HG03558 (cell line): Measurements from ENCODE around the gene CEP250.
"Not testable (repeated sequence)": the region's sequence is repeated elsewhere in the genome, so short reads cannot be mapped to it uniquely, and the experiment has no call there.

Experiments used
- ATAC-seq: cut with Tn5 transposase; IDR thresholded peaks from one replicate; pipeline ENCODE4 v1.9.1; 2021; ENCODE audit warnings: moderate number of reproducible peaks; ENCODE audit not compliant: unreplicated experiment; ENCODE audit errors: extremely low read depth

Gene CEP250

DNA sequence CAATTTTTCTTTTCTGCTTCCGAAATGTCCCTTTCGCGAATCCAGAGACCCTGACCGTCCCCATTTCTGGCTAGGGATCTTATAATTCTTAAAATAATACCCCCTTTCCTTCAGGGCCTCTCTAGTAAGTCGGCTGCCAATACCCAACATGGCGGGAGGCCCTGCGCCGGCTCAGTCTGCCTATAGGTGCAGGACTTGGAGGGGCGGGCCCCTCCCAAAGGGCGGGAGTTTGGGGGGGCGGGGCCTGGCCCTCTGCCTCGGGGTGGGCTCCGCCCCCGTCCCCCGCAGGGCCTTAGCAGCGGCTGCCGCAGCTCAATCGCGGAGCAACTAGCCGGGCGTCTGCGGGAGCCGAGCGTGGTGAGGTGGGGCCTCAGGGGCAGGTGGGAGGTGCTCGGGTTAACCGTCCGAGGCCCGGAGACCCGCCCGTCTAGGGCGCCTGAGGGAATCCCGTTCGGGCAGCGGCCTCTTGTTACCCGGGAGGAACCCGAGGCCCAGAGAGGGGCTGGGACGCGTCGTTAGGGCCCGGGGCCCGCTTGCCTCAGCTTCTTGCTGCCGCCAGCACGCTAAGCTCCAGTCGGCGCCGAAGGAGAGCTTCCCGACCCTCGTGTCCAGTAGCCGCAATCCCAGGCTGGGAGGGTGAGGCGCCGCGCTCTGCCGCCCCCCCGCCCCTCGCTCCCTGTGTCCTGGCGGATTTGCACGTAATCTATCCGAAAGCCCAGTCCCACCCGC, at the start of gene CEP250:
CEP250 (plus strand) TSS at position 718 of the 729 bp plus-strand sequence. CDS start 6,770 bp downstream, outside the sequence.
- ATAC-seq = peak; percentile 55

DNA sequence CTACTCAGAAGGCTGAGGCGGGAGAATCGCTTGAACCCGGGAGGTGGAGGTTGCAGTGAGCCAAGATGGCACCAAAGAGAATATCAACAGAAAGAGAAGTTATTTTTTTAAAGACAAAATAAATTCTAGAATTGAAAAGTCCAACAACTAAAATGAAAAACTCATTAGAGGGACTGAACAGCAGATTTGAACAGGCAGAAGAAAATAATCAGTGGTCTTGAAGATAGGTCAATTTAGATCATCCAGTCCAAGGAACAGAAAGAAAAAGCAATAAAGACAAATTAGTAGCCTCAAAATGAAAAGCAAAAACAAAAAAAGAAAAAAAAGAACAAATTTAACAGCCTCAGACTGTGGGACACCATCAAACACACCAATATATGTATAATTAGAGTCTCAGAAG, 49.6 kb upstream of the CEP250 start:
- ATAC-seq = no peak

GRCh38 chr20:35408270-35408669, 47.1 kb upstream of the CEP250 start:
- ATAC-seq = no peak

DNA sequence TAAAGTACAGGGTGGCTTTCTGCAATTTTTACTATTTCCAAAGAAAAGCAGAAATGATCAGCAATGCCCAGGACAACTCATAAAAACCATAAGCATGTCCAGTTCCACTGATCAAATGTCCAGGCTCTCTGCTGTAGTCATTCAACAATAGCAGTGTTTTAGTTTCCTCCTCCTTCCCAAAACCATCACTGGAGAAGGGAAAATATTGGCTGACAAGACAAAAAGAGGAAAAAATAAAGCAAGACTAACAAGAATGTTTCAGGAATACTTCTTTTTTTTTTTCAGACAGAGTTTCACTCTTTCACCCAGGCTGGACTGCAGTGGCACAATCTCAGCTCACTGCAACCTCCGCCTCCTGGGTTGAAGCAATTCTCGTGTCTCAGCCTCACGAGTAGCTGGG, 45.9 kb upstream of the CEP250 start:
- no peak for ATAC-seq

DNA sequence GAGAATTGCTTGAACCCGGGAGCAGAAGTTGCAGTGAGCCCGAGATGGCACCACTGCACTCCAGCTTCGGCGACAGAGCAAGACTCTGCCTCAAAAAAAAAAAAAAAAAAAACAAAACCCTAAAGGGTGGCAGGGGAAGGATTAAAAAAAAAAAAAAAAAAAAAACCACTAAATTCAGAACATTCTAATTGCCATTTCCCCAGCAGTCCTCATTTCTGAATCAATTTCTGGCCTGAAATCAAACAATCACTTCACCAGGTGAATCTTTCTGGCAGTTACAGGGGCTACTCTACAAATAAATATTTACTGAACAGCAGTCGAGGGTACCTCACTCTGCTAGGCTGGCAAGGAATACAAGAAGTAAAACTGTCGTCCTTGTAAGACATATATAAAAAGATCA, 44.8 kb upstream of the CEP250 start:
- ATAC-seq = no peak

GRCh38 chr20:35421322-35421721, 34.1 kb upstream of the CEP250 start:
- no peak for ATAC-seq

- no peak for ATAC-seq
Measured at GRCh38 chr20:35431621-35432429, 23.6 kb upstream of the CEP250 start.

DNA sequence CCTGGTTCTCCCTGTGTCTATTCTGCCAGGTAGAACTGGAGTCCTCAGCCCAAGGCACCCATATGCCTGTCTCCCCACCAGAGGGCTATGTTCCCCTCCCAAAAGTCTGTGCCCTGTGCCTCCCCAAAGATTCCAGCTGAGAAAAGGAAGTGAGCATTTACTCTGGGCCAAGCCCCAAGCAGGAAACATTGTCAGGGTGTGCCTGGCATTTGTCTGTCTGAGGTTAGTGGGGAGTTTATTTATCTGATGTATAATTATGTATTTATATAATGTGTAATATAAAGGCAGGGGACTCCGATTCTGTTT, 23.0 kb upstream of the CEP250 start:
- ATAC-seq = no peak

DNA sequence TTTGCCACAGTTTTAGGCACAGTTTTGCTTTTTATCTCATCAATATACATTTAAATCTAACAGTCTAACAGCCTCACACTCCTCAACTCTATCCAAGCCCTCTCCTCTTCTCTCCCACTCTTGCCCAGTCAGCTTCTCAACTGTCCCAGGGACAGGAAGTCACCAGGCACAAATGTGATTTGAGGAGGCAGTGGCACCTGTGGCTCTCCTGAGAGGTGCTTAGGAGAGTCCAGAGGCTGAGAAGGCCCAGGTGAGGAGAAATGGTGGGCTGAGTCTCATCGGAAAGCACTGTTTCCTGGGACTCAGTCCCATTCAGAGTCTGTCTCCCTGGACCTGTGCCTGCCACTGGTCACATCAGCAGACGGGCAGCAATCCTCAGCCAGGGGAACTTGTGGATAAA, 22.1 kb upstream of the CEP250 start:
- ATAC-seq = no peak

DNA sequence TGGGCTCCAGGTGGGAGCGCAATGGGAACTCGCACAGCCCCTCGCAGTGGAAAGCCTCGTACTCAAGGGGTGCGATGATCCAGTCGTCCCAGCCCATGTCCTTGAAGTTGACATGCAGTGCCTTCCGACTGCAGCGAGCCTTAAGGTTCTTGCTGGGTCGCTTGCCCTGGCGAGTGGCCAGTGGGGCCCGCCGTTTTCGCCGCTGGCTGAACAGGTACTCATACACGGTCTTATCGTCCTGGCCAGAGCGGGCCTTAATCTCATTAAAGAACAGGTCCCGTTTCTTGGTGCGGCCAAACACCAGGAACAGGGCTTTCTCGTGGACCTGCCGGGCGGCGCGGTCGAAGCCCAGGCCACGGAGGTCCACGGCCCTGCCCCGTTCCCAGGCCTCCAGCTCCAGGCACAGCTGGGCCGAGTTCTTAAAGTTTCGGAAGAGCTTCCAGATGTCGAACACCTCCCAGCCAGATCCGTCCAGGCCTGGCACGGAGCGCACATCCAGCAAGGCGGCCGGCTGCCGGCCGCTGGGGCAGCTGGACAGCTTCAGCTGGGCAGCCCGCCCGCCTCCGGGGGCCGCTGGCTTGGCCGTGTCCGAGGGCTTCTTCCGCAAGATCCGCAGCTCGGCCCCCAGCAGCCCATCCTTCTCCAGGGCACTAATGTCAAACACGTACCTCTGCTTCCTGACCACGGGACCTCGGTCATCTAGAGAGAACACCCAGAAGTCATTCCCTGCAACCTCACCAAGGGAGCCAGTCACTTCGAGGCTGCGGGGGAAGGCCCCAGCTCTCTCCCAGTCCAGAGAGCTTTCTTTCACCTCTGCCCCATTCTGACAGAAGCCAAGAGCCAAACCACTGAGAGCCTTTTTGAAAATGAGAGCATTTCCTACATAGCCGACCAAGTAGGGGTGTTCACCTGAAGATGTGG, 21.1 kb upstream of the CEP250 start:
- ATAC-seq = no peak

DNA sequence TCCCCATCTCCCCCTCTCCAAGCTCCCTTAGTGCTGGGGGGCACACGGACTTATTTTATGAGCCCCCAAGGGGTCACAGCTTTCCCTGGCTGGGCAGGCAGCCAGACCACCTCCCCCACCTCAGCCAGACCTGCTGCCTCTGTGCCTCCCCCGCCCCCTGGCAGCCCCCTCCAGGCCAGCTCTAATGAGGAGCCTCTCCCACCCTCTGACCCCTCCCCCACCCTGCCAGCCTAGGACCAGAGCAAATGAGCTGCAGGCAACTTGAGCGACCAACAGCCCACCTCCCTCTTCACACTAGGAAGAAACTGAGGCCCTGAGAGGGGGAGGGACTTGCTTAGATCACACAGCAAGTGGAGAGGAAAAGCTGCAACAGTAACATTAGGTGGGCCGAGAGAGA, 19.2 kb upstream of the CEP250 start:
- no peak for ATAC-seq

GRCh38 chr20:35437599-35437998, 17.8 kb upstream of the CEP250 start:
- no peak for ATAC-seq

- no peak for ATAC-seq
Measured at GRCh38 chr20:35443003-35443402, 12.4 kb upstream of the CEP250 start.

GRCh38 chr20:35444226-35444625, 11.2 kb upstream of the CEP250 start:
- no peak for ATAC-seq

DNA sequence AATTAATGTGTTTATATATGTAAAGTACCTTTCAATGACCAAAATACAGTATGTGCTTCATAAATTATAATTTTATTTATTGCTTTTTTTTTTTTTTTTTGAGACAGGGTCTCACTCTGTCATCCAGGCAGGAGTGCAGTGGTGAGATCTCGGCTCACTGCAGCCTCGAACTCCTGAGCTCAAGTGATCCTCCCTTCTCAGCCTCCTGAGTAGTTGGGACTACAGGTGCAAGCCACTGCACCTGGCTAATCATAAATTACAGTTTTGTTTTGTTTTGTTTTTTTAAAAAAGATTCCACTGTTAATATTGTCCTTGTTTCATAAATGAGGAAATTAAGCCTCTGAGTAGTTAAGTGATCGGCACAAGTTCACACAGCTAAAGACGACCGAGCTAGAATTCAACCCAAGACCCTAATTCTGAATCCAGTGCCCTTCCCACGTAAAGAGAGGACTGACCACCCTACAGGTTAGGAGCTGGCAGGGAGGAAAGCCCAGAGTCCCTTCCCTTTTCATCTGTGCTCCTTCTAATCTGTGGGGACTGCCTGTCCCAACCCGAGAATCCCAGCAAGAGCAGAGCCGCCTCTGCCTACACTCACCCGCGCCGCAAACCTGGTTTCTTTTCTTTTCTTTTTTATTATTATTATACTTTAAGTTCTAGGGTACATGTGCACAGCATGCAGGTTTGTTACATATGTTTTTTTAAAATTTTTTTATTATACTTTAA, 8.9 kb upstream of the CEP250 start:
- ATAC-seq = no peak

DNA sequence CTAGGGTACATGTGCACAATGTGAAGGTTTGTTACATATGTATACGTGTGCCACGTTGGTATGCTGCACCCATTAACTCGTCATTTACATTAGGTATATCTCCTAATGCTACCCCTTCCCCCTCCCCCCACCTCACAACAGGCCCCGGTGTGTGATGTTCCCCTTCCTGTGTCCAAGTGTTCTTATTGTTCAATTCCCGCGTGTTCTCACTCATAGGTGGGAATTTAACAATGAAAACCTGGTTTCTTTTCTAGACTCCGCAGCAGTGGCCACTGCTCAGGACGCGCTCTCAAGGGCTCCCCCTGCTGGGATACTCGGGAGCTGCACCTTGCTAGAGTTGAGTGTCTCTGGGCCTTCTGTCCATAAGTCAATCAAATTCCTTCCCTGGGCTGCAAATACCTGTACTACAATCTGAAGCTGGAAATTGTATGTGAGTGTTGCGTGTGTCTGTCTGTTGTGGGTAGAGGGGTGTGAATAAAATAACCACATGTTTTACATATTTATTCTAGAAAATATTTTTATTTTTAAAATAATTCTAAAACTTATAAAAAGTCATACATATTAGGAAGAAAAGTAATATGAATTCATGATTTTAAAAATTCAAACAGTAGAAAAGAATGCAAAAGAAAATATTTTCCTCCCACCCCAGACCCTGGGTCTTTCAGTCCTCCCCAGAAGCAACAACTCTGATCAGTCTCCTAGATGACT, 8.2 kb upstream of the CEP250 start:
- no peak for ATAC-seq

DNA sequence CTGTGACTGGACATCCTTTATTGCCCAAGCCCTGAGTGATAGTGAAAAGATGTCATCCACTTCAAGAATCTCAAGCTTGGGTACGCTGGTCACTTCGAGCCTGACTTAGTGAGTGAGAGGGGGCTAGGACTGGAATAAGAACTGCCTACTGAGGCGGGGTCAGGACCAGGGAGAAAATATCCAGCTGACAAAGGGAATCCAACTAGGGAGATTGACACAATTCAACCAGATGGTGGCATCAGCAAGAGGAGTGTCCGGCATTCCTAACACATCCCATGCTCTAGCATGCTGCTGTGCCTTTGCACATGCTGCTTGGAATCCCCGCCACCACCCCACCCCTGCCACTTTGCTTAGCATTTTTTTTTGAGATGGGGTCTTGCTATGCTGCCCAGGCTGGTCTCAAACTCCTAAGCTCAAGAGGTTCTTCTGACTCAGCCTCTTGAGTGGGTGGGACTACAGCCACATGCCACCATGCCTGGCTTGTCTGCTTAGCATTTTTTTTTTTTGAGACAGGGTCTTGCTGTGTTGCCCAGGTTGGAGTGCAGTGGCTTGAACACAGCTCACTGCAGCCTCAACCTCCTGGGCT, 6.5 kb upstream of the CEP250 start:
- ATAC-seq = no peak

- ATAC-seq = not testable (repeated sequence)
Measured at GRCh38 chr20:35449855-35450254, 5.5 kb upstream of the CEP250 start.

GRCh38 chr20:35451295-35451694, 4.1 kb upstream of the CEP250 start:
- ATAC-seq = no peak
